T-helper 2 cell treated with Interferon-gamma antibody and Interleukin-4, amounts not matched to agents 100 ng/mL and 5 ng/mL, for 36 hours (primary cell): ENCODE data around the gene GPX1. TPM values are rescaled to one million over a fixed set of nuclear protein-coding genes. Genes with fewer than 3 reads are reported as not detected.
"Not testable (repeated sequence)": the region's sequence is repeated elsewhere in the genome, so short reads cannot be mapped to it uniquely, and the experiment has no call there.

Experiments
- intact Hi-C: fragments of 100-400 bp; cut with micrococcal nuclease; formaldehyde crosslinking; loops from one replicate; pipeline ENCODE4 v1.15.1; 2023
- total RNA-seq: library from RNA; stranded (reverse); gene quantifications from 2 replicates; pipeline ENCODE4 v1.2.3, GENCODE V29; 2022

GPX1 gene
- total RNA-seq = 118 and 123 TPM in 2 replicates

GRCh38 chr3:49358217-49358883, at the start of gene GPX1:
Gene GPX1 (minus strand): TSS chr3:49358353. CDS start chr3:49358278, 75 bp downstream.
- intact Hi-C loops = loop anchor here (1.0 to 5.0 kb wide), 4 partner anchors 18 to 1271 kb away; partner anchors contain the start of genes TCTA and USP4

GRCh38 chr3:49406571-49407565, 48.7 kb upstream of the GPX1 start:
- intact Hi-C loops = no loop called here

- intact Hi-C loops = not testable (repeated sequence)
These were observed 47.4 kb upstream of the GPX1 start for GRCh38 chr3:49405570-49405969.

- intact Hi-C loops = no loop called here
These were observed 45.7 kb upstream of the GPX1 start for GRCh38 chr3:49403891-49404290.

GRCh38 chr3:49401766-49402165, 43.6 kb upstream of the GPX1 start:
- intact Hi-C loops = no loop called here

GRCh38 chr3:49399461-49399860, 41.3 kb upstream of the GPX1 start:
- intact Hi-C loops = no loop called here

- intact Hi-C loops = no loop called here
These were observed 39.3 kb upstream of the GPX1 start for GRCh38 chr3:49397470-49397869.

GRCh38 chr3:49391310-49391709, 33.2 kb upstream of the GPX1 start:
- intact Hi-C loops = not testable (repeated sequence)

GRCh38 chr3:49389297-49389696, 31.1 kb upstream of the GPX1 start:
- intact Hi-C loops = no loop called here

- intact Hi-C loops = no loop called here
These were observed 30.2 kb upstream of the GPX1 start for GRCh38 chr3:49388289-49388820.

GRCh38 chr3:49387721-49388120, 29.6 kb upstream of the GPX1 start:
- intact Hi-C loops = no loop called here

- intact Hi-C loops = no loop called here
These were observed 28.1 kb upstream of the GPX1 start for GRCh38 chr3:49386056-49386756.

- intact Hi-C loops = no loop called here
These were observed 27.5 kb upstream of the GPX1 start for GRCh38 chr3:49385617-49386016.

GRCh38 chr3:49383387-49383786, 25.2 kb upstream of the GPX1 start:
- intact Hi-C loops = no loop called here

GRCh38 chr3:49378249-49378895, 20.2 kb upstream of the GPX1 start:
- intact Hi-C loops = no loop called here

- intact Hi-C loops = no loop called here
These were observed 19.3 kb upstream of the GPX1 start for GRCh38 chr3:49377483-49377882.

- intact Hi-C loops = no loop called here
These were observed 13.8 kb upstream of the GPX1 start for GRCh38 chr3:49371946-49372345.

- intact Hi-C loops = no loop called here
These were observed 12.6 kb upstream of the GPX1 start for GRCh38 chr3:49370585-49371290.

GRCh38 chr3:49362561-49362960, 4.4 kb upstream of the GPX1 start:
- intact Hi-C loops = no loop called here

- intact Hi-C loops = loop anchor here (2.0 to 5.0 kb wide), 2 partner anchors 89 to 1272 kb away; no protein-coding TSS in a partner anchor
These were observed 1.5 kb upstream of the GPX1 start for GRCh38 chr3:49359623-49360022.
